HG03432 (cell line): ENCODE measurements around the gene LRIT2.
A peak's percentile ranks its signal among the peaks of the same experiment; 100 is the strongest.

Source experiments
- ATAC-seq: cut with Tn5 transposase; IDR thresholded peaks from one replicate; pipeline ENCODE4 v1.9.1; 2021; ENCODE audit warnings: mild to moderate bottlenecking, moderate library complexity; ENCODE audit not compliant: unreplicated experiment

The LRIT2 gene, protein sequence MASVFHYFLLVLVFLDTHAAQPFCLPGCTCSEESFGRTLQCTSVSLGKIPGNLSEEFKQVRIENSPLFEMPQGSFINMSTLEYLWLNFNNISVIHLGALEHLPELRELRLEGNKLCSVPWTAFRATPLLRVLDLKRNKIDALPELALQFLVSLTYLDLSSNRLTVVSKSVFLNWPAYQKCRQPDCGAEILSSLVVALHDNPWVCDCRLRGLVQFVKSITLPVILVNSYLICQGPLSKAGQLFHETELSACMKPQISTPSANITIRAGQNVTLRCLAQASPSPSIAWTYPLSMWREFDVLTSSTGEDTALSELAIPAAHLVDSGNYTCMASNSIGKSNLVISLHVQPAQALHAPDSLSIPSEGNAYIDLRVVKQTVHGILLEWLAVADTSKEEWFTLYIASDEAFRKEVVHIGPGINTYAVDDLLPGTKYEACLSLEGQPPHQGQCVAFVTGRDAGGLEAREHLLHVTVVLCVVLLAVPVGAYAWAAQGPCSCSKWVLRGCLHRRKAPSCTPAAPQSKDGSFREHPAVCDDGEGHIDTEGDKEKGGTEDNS

GRCh38 chr10:84225427-84226173, at the start of gene LRIT2:
Gene LRIT2, minus strand, starts transcription at chr10:84225544. Its CDS starts 24 bp downstream, at chr10:84225520.
- ATAC-seq = no peak

GRCh38 chr10:84270708-84271107, 45.4 kb upstream of the LRIT2 start:
- ATAC-seq = no peak

DNA sequence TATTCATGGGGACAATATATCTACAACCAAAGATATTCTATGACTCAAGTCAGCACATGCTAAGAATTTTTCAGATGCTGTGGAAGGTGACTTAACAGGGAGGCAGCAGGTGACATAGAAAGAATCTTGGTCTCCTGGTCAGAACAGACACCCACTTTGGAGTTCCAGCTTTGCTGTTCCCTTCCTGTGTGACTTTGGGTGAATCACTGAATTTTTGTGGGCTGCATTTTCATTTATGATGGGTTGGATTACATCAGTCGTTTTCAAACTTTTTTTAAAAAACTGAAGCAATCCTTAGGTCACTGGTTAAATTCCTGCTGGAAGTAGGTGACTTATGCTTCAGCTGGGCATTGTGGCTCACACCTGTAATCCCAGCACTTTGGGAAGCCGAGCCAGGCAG, 44.4 kb upstream of the LRIT2 start:
- ATAC-seq = no peak

- no peak for ATAC-seq
Observed at GRCh38 chr10:84269162-84269561, 43.8 kb upstream of the LRIT2 start.

DNA sequence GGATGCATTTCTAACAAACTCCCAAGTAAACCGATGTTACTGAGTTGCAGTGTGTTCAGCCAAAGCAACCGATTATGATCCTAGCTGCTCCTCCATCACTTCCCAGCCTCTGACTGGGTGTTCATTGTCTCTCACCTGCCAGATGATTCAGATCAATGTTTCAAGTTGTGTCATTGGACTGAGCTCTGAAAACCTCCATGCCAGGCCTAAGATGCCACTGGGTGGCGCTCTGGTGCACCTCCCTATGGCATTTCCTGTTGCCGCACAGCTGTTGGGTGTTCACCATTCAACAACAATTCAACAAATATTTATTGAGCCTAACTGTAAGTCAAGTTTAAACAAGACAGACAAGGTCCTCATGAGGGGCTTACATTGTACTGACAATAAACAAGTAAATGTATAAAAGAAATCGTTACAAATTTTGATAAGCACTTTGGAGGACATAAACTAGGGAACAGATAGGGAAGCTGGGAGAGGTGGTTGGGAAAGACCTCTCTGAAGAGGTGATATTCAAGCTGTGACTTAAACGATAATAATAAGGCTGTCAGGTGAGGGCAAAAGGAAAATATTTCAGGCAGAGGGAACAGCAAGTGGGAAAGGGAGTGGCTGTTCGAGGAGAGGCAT, 42.3 kb upstream of the LRIT2 start:
- ATAC-seq = peak; percentile 79

GRCh38 chr10:84265418-84265817, 40.1 kb upstream of the LRIT2 start:
- no peak for ATAC-seq

DNA sequence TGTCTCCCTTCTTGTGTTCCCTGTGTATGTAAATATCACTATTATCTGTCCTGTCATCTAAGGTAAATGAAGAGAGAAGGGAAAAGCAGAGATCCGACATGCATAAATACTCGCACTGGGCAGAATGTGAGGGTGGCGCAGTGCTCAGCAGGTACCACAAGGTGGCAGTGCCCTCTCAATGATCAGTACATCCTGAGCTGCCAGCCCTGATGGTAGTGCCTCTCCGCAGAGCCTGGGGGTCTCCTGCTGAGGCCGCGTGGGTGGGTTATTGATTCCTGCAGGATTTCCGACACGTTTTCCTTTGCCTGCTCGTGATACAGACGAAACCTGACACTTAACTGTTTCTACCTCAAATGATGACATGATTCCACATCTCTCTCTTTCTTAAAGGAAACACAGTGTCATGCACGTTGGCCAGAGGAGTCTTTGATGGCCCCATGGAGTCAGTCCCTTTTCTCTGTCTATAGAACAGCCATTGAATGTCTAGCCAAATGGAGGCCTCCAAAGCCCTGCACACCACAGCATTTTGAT, 39.3 kb upstream of the LRIT2 start:
- peak; percentile 88 for ATAC-seq

DNA sequence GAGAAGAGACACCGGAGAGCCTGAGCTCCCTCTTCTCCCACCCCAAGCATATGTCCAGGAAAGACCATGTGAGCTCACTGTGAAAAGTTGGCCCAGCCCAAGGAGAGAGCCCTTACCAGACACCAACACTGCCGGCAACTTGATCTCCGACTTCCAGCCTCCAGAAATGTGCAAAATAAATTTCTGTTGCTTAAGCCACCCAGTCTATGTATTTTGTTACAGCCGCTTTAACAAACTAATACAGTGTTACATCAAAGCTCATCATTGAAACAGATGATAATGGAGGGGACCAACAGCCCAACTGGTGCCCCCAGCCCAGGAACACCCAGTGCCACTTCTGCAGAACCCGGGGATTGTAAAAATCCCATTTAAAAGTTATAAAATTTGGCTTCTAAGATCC, 38.4 kb upstream of the LRIT2 start:
- ATAC-seq = no peak

DNA sequence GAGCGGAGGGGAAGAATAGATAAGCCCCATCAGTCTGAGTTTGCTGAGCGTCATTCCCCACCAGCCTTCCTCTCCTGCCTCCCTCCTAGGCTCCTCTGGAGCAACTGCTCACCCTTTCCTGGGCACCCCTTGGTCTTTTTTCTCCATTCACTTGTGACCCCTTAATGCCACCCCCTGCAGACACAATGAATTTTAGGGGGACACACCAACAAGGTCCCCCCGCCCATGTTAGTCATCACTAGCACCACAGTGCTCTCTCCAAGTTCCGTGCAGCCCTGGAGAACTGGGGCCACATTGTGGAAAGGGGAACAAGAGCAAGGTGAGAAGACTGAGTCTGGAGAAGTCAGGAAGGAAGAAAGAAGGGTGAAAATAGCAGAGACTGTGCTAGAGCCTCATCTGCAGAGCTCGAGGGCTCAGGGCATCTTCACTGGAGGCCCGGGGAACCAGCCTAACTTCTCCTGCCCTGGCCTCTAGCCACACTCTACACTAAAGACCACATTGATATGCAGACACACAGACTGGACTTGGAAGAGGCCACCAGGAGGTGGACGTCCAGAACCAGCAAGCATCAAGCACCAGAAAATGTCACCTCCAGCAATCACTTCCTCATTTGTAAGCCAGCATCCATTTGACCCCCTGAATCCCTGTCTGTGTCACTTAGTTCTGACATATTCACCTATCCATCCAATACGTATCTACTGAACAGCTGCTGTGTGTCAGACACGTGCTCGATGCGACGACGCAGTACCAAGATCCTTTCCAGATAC, 37.0 kb upstream of the LRIT2 start:
- ATAC-seq = no peak

DNA sequence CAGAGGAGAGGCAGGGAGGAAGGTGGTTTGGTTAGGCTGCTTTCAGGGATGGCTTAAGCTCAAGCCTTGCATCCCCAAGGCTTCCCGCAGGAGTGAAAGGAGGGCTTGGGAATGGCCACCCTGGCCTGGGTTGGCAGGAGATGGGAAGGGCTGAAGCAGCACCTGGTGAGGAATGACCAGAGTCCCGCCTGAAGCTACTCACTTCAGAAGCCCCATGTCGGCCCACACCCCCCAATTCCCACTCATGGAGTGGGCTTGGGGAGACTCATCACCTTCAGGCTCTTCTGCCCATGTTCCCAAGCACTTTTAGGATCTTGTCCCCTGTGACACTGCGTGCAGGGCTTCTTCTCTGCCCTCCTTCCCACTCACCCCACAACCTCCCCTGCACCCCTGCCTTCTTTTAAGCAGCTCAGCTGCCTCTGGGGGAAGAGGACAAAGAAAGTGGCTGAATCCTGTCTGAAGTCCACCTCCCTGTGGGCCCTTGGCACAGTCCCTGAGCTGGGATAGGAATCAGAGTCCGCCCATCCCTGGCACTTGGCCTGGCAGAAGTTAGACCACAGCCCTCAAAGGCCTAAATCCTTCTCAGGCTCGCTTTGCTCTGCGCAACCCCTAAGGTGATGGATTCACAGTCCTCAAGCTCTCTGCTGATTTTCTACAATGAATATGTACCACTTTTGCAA, 36.0 kb upstream of the LRIT2 start:
- no peak for ATAC-seq

GRCh38 chr10:84258034-84258695, 32.8 kb upstream of the LRIT2 start:
- no peak for ATAC-seq

DNA sequence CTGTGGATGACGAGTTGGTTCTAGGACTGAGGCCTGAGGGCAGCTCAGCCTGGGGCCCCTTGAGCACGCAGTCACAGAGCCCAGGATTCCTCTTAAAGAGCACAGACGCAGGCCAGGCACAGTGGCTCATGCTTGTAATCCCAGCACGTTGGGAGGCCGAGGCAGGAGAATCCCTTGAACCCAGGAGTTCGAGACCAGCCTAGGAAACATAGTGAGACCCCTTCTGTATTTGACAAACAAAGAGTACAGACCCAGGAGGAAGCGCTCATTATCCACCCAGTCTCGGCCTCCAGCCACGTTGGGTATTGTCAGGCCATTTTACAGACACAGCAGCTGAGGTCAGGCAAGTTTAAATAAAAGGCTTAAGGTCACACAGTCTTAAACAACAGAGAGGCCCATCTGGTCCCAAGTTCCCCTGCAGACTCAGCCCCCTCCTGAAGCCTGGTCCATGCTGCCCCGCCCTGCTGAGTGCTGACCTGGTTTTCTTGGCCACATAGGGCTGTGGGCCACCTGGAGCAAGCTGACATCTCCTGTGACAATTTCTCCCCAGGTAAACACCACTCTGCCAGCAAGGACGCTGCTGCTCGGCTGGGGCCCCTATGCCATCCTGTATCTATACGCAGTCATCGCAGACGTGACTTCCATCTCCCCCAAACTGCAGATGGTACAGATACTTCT, 32.1 kb upstream of the LRIT2 start:
- ATAC-seq = no peak

DNA sequence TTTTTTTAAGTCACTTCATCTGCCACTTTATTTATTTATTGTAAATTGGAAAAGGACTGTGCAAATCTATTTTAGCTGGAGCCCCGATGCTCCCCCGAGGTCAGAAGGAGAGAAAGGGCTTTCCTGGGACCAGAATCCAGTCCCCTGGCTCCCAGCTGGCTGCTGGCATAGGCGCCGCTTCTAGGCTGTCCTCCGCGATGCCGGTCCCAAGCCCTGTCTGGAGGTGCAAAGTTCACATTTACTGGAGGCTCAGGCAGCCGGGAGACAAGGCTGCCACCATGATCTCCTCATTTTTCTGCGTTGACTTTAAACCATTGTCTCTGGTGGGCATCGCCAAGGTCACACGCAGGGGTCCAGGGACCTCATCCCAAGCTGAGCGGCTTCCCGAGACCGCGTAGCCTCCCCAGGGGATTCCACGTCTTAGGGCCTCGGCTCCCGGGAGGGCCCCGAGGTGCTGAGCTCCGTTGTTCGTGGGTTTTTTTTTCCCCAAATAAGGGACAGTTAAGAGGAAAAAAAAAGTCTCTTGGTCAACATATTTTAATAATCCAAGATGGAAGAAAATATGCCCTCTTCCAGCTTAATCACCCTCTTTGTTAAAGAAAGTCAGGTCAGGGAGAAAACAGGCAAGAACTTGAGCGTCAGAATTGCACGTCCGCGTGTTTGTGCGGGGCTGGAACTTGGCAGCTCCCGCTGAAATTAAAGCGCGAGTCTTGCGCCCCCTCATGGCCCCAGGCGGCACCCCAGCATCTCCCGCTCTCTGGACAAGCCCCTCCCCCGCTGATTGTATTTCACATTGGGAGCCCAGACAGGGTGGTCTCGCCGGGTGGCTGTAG, 31.4 kb upstream of the LRIT2 start:
- peak; percentile 79 for ATAC-seq

DNA sequence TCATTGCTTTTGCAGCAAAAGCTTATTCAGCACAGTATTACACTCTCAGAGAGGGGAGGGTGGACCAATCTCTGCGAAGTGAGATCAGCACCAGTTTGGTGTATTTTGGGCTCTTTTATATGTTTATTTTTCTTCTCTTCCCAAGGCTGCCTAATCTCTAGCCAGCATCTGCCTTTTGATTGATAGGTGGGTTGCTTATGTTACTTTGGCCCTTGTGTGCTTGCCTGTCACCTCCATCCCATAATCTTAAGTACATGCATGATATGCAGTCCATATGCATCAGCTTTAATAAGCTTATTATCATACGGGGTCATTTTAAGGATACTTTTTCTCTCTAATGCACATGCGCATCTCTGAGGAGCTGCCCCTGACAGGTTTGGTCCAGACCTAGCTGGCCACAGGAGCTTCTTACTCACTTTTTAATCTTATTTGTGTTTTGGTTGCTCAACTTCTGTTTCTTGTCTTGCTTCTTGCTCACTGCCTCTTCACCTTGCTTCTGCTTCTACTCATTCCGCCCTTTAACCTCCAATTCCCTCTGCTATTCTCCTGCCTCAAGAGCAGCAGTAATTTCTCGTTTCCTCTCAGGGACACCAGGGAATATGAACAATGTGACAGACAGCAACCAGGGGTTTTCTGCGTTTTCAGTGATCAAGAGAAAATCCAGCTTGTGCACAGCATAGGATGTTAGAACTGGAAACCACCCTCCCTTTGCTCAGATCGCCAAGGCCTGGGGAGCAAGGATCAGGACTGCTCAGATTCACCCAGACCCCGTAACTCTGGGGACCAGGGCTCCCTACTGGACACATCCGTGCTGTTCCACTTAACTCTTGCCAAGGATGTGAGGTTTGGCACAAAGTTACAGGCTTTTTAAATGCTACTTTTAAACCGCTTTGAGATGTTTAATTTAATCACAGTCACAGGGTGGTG, 29.5 kb upstream of the LRIT2 start:
- no peak for ATAC-seq

GRCh38 chr10:84248794-84249193, 23.4 kb upstream of the LRIT2 start:
- ATAC-seq = no peak

DNA sequence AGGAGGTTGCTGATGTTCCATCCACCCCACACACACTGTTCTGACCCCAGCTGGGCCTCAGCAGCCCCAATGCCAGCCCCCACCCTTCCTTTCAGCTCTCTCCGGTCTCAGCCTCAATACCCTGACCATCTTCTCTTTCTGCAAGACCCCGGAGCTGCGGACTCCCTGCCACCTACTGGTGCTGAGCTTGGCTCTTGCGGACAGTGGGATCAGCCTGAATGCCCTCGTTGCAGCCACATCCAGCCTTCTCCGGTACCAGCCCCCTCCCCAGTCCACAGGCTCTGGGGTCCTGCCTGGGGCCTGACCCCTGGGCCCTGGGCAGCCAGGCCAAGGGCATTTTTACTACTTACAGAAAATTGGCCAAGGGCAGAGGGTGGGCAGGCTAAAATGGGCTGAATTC, 22.2 kb upstream of the LRIT2 start:
- ATAC-seq = no peak
